Sigmoid colon (tissue), 4 donors: ENCODE results near the gene C16orf87.

Source experiments
- EP300 ChIP-seq, 4 donors: sonication (generic); formaldehyde crosslinking; IDR thresholded peaks; one replicate each; pipeline ENCODE4 v1.6.1; 2017; ENCODE audit warnings: antibody characterized with exemption in 4 of 4
- POLR2A ChIP-seq, 2 donors: fragments of 450-650 bp; IDR thresholded peaks; one replicate each; pipeline ENCODE4 v1.6.1; 2016; ENCODE audit warnings: antibody characterized with exemption in 2 of 2, mild to moderate bottlenecking in 2 of 2, moderate library complexity in 2 of 2
- TF ChIP-seq, protein P1 (sequence below), 4 experiments: fragments of 450-650 bp in 3 of 4; fragments of 200-600 bp in 1 of 4; IDR thresholded peaks; one replicate each; pipeline ENCODE4 v1.5.1; 2016 to 2019; ENCODE audit warnings: antibody characterized with exemption in 4 of 4, mild to moderate bottlenecking in 3 of 4, moderate library complexity in 2 of 4

- TF ChIP-seq, protein P1, sequence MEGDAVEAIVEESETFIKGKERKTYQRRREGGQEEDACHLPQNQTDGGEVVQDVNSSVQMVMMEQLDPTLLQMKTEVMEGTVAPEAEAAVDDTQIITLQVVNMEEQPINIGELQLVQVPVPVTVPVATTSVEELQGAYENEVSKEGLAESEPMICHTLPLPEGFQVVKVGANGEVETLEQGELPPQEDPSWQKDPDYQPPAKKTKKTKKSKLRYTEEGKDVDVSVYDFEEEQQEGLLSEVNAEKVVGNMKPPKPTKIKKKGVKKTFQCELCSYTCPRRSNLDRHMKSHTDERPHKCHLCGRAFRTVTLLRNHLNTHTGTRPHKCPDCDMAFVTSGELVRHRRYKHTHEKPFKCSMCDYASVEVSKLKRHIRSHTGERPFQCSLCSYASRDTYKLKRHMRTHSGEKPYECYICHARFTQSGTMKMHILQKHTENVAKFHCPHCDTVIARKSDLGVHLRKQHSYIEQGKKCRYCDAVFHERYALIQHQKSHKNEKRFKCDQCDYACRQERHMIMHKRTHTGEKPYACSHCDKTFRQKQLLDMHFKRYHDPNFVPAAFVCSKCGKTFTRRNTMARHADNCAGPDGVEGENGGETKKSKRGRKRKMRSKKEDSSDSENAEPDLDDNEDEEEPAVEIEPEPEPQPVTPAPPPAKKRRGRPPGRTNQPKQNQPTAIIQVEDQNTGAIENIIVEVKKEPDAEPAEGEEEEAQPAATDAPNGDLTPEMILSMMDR (IDR thresholded peaks at IDR 0.05), result no peak
- no peak for TF ChIP-seq POLR2A (IDR thresholded peaks at IDR 0.05)
- no peak for TF ChIP-seq EP300 (IDR thresholded peaks at IDR 0.05)
Measured at GRCh38 chr16:46848768-46849764, 18.1 kb upstream of the C16orf87 start.
